Measurements from ENCODE around the gene ADAMTS17. TPM values are rescaled to one million over a fixed set of nuclear protein-coding genes. Genes with fewer than 3 reads are reported as not detected.

Gene ADAMTS17
- polyA plus RNA-seq, 2 of the 4 experiments (the other 2 are of a cell fraction) = 0.05 TPM; not detected in 1

DNA sequence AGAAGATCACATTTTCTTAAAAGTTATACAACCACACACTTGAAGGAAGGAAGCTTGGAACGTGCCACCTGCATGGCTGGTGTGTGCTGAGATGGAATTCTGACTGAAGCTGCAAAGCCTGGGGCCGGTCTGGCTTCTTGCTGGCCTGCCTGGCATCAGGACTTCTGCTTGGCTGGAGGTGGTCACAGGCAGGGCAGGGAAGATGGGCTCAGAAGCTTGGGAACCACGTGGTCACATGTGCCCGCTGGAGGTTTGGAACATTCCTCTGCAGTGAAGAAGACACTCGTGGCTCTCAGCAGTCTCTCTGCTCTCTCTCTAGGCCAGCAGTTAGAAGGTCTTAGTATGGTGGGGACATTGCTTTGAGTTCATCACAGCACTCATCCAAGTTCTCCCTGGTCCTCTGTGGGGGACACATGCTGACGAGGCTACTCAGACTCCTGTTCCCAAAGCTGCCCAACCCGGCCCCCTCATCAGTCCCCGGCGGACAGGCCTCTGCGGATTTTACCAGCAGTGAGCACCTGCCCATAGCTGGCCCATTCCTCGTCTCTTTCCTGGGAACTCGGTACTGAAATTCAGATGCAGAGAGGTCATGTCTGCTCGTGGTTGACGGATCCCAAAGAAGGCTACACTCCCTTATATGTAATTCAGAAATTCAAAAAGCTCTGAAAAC lies 229.0 kb downstream of the ADAMTS17 start:
- FAIRE-seq (no peak), ATAC-seq (no peak), DNase-seq (ENCODE audit: low read depth in 1 of 2, low spot score in 1 of 2) (no peak)
- TF ChIP-seq TFCP2L1 (CRISPR knock-in tag; IDR thresholded peaks at IDR 0.05) (no peak), NR3C1 (IDR thresholded peaks at IDR 0.05) (no peak), HMGXB4 (CRISPR knock-in tag; IDR thresholded peaks at IDR 0.05; ENCODE audit: borderline replicate concordance) (no peak), RNF2 (IDR thresholded peaks at IDR 0.05; ENCODE audit: borderline replicate concordance, low read depth) (no peak), SREBF2 (IDR thresholded peaks at IDR 0.05) (no peak), CEBPB (IDR thresholded peaks at IDR 0.05) (no peak), ZFP36 (IDR thresholded peaks at IDR 0.05; ENCODE audit: borderline replicate concordance, partially characterized antibody) (no peak), ESRRA (IDR thresholded peaks at IDR 0.05; ENCODE audit: borderline replicate concordance, low read length) (no peak), ZSCAN20 (CRISPR knock-in tag; IDR thresholded peaks at IDR 0.05) (no peak), PHF8 (IDR thresholded peaks at IDR 0.05; ENCODE audit: borderline replicate concordance, low read depth) (no peak), EHF (CRISPR knock-in tag; IDR thresholded peaks at IDR 0.05) (no peak), MAZ (IDR thresholded peaks at IDR 0.05; ENCODE audit: borderline replicate concordance, low read depth, low read length) (no peak), EHMT2 (IDR thresholded peaks at IDR 0.05; ENCODE audit: low read depth) (no peak), SMC3 (IDR thresholded peaks at IDR 0.05) (no peak), EP300 (IDR thresholded peaks at IDR 0.05) (no peak), HOXB5 (CRISPR knock-in tag; IDR thresholded peaks at IDR 0.05) (no peak), HEYL (CRISPR knock-in tag; IDR thresholded peaks at IDR 0.05) (no peak)
- TF ChIP-seq, protein P1, sequence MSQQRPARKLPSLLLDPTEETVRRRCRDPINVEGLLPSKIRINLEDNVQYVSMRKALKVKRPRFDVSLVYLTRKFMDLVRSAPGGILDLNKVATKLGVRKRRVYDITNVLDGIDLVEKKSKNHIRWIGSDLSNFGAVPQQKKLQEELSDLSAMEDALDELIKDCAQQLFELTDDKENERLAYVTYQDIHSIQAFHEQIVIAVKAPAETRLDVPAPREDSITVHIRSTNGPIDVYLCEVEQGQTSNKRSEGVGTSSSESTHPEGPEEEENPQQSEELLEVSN (IDR thresholded peaks at IDR 0.05; ENCODE audit: borderline replicate concordance, low read depth) = no peak
- TF ChIP-seq, protein P2, sequence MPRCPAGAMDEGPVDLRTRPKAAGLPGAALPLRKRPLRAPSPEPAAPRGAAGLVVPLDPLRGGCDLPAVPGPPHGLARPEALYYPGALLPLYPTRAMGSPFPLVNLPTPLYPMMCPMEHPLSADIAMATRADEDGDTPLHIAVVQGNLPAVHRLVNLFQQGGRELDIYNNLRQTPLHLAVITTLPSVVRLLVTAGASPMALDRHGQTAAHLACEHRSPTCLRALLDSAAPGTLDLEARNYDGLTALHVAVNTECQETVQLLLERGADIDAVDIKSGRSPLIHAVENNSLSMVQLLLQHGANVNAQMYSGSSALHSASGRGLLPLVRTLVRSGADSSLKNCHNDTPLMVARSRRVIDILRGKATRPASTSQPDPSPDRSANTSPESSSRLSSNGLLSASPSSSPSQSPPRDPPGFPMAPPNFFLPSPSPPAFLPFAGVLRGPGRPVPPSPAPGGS (IDR thresholded peaks at IDR 0.05) = no peak
- TF ChIP-seq, protein P3, sequence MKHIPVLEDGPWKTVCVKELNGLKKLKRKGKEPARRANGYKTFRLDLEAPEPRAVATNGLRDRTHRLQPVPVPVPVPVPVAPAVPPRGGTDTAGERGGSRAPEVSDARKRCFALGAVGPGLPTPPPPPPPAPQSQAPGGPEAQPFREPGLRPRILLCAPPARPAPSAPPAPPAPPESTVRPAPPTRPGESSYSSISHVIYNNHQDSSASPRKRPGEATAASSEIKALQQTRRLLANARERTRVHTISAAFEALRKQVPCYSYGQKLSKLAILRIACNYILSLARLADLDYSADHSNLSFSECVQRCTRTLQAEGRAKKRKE (CRISPR knock-in tag; IDR thresholded peaks at IDR 0.05; ENCODE audit: low read depth) = no peak
- ChIA-PET CTCF (interaction anchor here (1.3 kb wide), 1 partner anchor 19 kb away, joined by 5 read pairs; no protein-coding TSS in a partner anchor), POLR2A (no interaction called here)
- H3K27ac ChIP-seq = no peak overlapping the region
- H3K9me3 ChIP-seq = no peaks in the 10 kb centered on the region
- H3K4me1 ChIP-seq = peaks cover 5% of the 10 kb centered on the region; the same call in 1 of the 3 replicates
- no peak overlapping the region for H3K4me2 ChIP-seq
- H3K4me3 ChIP-seq = no peak overlapping the region
- WGBS (ENCODE audit: missing lambda C conversion rate) = 45% methylated on average over 14 of the region's 14 CpGs

DNA sequence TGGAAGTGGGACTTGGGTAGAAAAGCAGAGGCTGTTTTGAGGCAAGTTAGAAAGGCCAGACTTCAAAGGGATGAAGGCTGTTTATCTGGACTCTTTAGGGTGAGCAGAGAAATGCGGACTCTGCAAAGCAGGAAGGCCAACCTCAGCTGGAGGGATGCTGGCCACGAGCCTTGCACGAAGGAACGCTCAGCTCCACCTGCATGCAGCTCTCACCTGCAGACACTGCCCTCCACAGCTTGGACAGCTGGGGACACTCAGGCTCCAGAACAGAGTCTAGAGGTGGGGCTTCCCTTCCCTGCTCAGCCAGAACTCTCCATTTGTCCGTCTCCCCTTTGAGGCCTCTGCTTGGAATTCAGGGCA lies 229.7 kb downstream of the ADAMTS17 start:
- no peak for ATAC-seq
- TF ChIP-seq, protein P2 (IDR thresholded peaks at IDR 0.05) = no peak
- TF ChIP-seq HOXB5 (CRISPR knock-in tag; IDR thresholded peaks at IDR 0.05) (no peak), MAZ (IDR thresholded peaks at IDR 0.05; ENCODE audit: borderline replicate concordance, low read depth, low read length) (no peak), MYC (IDR thresholded peaks at IDR 0.05; ENCODE audit: borderline replicate concordance, low read length) (no peak), ZSCAN20 (CRISPR knock-in tag; IDR thresholded peaks at IDR 0.05) (no peak), POLR2AphosphoS2 (conservative IDR thresholded peaks at IDR 0.05; ENCODE audit: low read length) (no peak), FOSL2 (IDR thresholded peaks at IDR 0.05) (no peak), FOSL2 (CRISPR knock-in tag; IDR thresholded peaks at IDR 0.05) (no peak), EHF (CRISPR knock-in tag; IDR thresholded peaks at IDR 0.05) (no peak), PHF8 (IDR thresholded peaks at IDR 0.05; ENCODE audit: borderline replicate concordance, low read depth) (no peak)
- H3K27ac ChIP-seq = no peak overlapping the region
- WGBS (ENCODE audit: missing lambda C conversion rate) = 51% methylated on average over 5 of the region's 5 CpGs
- no peaks in the 10 kb centered on the region for H3K9me3 ChIP-seq
- no peak for FAIRE-seq
- no peak overlapping the region for H3K4me3 ChIP-seq
- CTCF ChIA-PET = interaction anchor here (0.8 to 1.3 kb wide), 2 partner anchors 20 kb away, joined by 3 to 5 read pairs; no protein-coding TSS in a partner anchor
- POLR2A ChIA-PET = no interaction called here
- H3K4me1 ChIP-seq = peaks cover 5% of the 10 kb centered on the region; the same call in 1 of the 3 replicates
- H3K4me2 ChIP-seq = no peak overlapping the region
- DNase-seq (ENCODE audit: low read depth in 1 of 2, low spot score in 1 of 2) = no peak

Measured in A549 (cell line).